ENCODE measurements around the gene TRIM72. TPM values are rescaled to one million over a fixed set of nuclear protein-coding genes. Genes with fewer than 3 reads are reported as not detected.
A peak's percentile ranks its signal among the peaks of the same experiment; 100 is the strongest.

Gene TRIM72
- total and polyA plus RNA-seq, 11 donors = 0.32 to 3.4 (median 1.4) TPM

DNA sequence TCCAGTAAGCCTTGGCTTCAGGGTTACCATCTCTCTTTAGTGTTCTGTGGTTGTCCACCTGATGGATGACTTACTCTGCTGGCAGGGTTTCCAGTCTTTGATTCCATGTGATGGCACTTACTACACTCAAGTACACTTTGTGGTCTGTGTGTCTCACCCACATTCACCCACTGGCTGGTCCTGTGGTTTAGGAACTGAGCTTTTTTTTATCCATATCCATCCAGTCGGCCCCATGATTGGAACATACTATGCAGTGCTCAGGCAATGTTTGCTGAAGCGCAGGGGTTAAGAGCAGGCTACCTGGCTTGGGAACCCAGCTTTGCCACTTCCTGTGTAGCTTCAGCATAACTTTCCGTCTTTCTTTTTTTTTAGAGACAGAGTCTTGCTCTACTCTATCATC, 36.8 kb upstream of the TRIM72 start:
- TF ChIP-seq CTCF (IDR thresholded peaks at IDR 0.05) (no peak), POLR2A (IDR thresholded peaks at IDR 0.05) (no peak)
- peaks cover 0 to 27% (median 17%) of the 10 kb centered on the region in 12 donors for H3K4me1 ChIP-seq
- H3K27ac ChIP-seq = no peak overlapping the region
- peaks cover 0 to 6% (median 0%) of the 10 kb centered on the region in 9 donors for H3K36me3 ChIP-seq
- ATAC-seq (no peak), DNase-seq (no peak)
- no peaks in the 10 kb centered on the region for H3K9me3 ChIP-seq
- peaks cover 0 to 5% (median 0%) of the 10 kb centered on the region in 9 donors for H3K27me3 ChIP-seq
- WGBS, 4 donors = 65 to 80% (median 75%) methylated on average over 3 of the region's 3 CpGs
- intact Hi-C loops (cut with DNase I) = loop anchor here in 1 of 10 donors (10.0 kb wide), 1 partner anchor 278 kb away; the partner anchor contains the start of gene ARMC5
- no peak overlapping the region for H3K4me3 ChIP-seq

- peaks cover 0 to 27% (median 20%) of the 10 kb centered on the region in 9 donors for H3K36me3 ChIP-seq
- intact Hi-C loops (cut with DNase I) = loop anchor here in 4 of 10 donors (2.0 to 10.0 kb wide), 2 partner anchors 36 to 276 kb away; partner anchors contain the start of gene ARMC5 (in 1 of the 4)
- peak overlapping the region; percentile 87 to 99 (median 94) for H3K27ac ChIP-seq
- TF ChIP-seq POLR2A (IDR thresholded peaks at IDR 0.05) (peak in 1 of 2 donors; percentile 10), CTCF (IDR thresholded peaks at IDR 0.05) (no peak)
- peak in 1 of 4 donors; percentile 28 for ATAC-seq
- 1 to 2% (median 2%) methylated on average over 27 of the region's 27 CpGs for whole genome bisulfite sequencing, 4 donors
- no peaks in the 10 kb centered on the region for H3K9me3 ChIP-seq
- peak overlapping the region; percentile 60 to 99 (median 86) for H3K4me3 ChIP-seq
- H3K4me1 ChIP-seq = peaks cover 0 to 47% (median 36%) of the 10 kb centered on the region in 12 donors
- no peak for DNase-seq
- H3K27me3 ChIP-seq = peaks cover 0 to 5% (median 0%) of the 10 kb centered on the region in 9 donors
Observed at GRCh38 chr16:31179219-31179746, 34.6 kb upstream of the TRIM72 start.

GRCh38 chr16:31179747-31180459, 34.0 kb upstream of the TRIM72 start, which contains the start of gene FUS:
Gene FUS, plus strand, starts transcription at chr16:31180139. Its CDS starts 76 bp downstream, at chr16:31180215.
- Histone ChIP-seq H3K4me1 (peaks cover 0 to 47% (median 37%) of the 10 kb centered on the region in 12 donors), H3K36me3 (peaks cover 0 to 34% (median 26%) of the 10 kb centered on the region in 9 donors), H3K27me3 (peaks cover 0 to 5% (median 0%) of the 10 kb centered on the region in 9 donors), H3K4me3 (peak within 1 kb of the TSS; percentile 60 to 99 (median 86)), H3K27ac (peak within 1 kb of the TSS; percentile 87 to 99 (median 94)), H3K9me3 (no peaks in the 10 kb centered on the region)
- DNase-seq = peak; percentile 91 to 96 (median 93)
- peak; percentile 84 to 90 (median 88) for ATAC-seq
- 0% methylated on average over 39 to 69 of the region's 69 CpGs for WGBS, 4 donors
- intact Hi-C loops (cut with DNase I) = loop anchor here in 9 of 10 donors (2.0 to 10.0 kb wide), 6 partner anchors 37 to 277 kb away; partner anchors contain the start of genes ZNF843 (in 5 of the 9), ARMC5 (in 3 of the 9), ZNF646 (in 1 of the 9) and ZNF668 (in 1 of the 9)
- TF ChIP-seq POLR2A (IDR thresholded peaks at IDR 0.05) = peak; percentile 67 to 96
- TF ChIP-seq CTCF (IDR thresholded peaks at IDR 0.05) = peak in 1 of 12 donors; percentile 8
